ENCODE results near the gene UHRF2.

Gene UHRF2

GRCh38 chr9:6382681-6383080 is 30.3 kb upstream of the UHRF2 start:
- no peak for TF ChIP-seq CTCF (IDR thresholded peaks at IDR 0.05; ENCODE audit: low read depth, low read length)
- TF ChIP-seq EZH2phosphoT487 (IDR thresholded peaks at IDR 0.05; ENCODE audit: low read depth), result no peak
- Histone ChIP-seq H3K27ac (ENCODE audit: low read length) (no peak overlapping the region), H3K9me3 (ENCODE audit: insufficient read depth, low read length) (no peaks in the 10 kb centered on the region), H3K4me3 (ENCODE audit: low read length) (no peak overlapping the region), H3K27me3 (ENCODE audit: low read depth, low read length) (no peaks in the 10 kb centered on the region), H4K20me1 (ENCODE audit: insufficient read depth, low read length) (no peaks in the 10 kb centered on the region), H3K4me1 (ENCODE audit: low read length) (no peaks in the 10 kb centered on the region), H3K79me2 (ENCODE audit: low read length) (no peaks in the 10 kb centered on the region), H3K9ac (ENCODE audit: low read length) (no peak overlapping the region), H2AFZ (ENCODE audit: low read depth, low read length) (no peak overlapping the region), H3K4me2 (ENCODE audit: low read length) (no peak overlapping the region), H3K36me3 (replicated peaks; ENCODE audit: low read depth, low read length) (no peaks in the 10 kb centered on the region)

GRCh38 chr9:6383551-6384225 is 29.3 kb upstream of the UHRF2 start:
- H3K79me2 ChIP-seq (ENCODE audit: low read length), result no peaks in the 10 kb centered on the region
- H3K9ac ChIP-seq (ENCODE audit: low read length), result no peak overlapping the region
- no peak overlapping the region for H3K4me2 ChIP-seq (ENCODE audit: low read length)
- no peaks in the 10 kb centered on the region for H3K4me1 ChIP-seq (ENCODE audit: low read length)
- TF ChIP-seq CTCF (IDR thresholded peaks at IDR 0.05; ENCODE audit: low read depth, low read length), result no peak
- no peak for TF ChIP-seq EZH2phosphoT487 (IDR thresholded peaks at IDR 0.05; ENCODE audit: low read depth)
- H3K9me3 ChIP-seq (ENCODE audit: insufficient read depth, low read length), result no peaks in the 10 kb centered on the region
- no peak overlapping the region for H3K27ac ChIP-seq (ENCODE audit: low read length)
- no peak overlapping the region for H2AFZ ChIP-seq (ENCODE audit: low read depth, low read length)
- H3K4me3 ChIP-seq (ENCODE audit: low read length), result no peak overlapping the region
- no peaks in the 10 kb centered on the region for H4K20me1 ChIP-seq (ENCODE audit: insufficient read depth, low read length)
- H3K27me3 ChIP-seq (ENCODE audit: low read depth, low read length), result no peaks in the 10 kb centered on the region
- no peaks in the 10 kb centered on the region for H3K36me3 ChIP-seq (replicated peaks; ENCODE audit: low read depth, low read length)

GRCh38 chr9:6384732-6385131 is 28.3 kb upstream of the UHRF2 start:
- no peak overlapping the region for H3K4me2 ChIP-seq (ENCODE audit: low read length)
- H3K79me2 ChIP-seq (ENCODE audit: low read length), result no peaks in the 10 kb centered on the region
- no peak overlapping the region for H3K9ac ChIP-seq (ENCODE audit: low read length)
- no peaks in the 10 kb centered on the region for H3K27me3 ChIP-seq (ENCODE audit: low read depth, low read length)
- H3K4me1 ChIP-seq (ENCODE audit: low read length), result no peaks in the 10 kb centered on the region
- no peak overlapping the region for H3K27ac ChIP-seq (ENCODE audit: low read length)
- H4K20me1 ChIP-seq (ENCODE audit: insufficient read depth, low read length), result no peaks in the 10 kb centered on the region
- H3K9me3 ChIP-seq (ENCODE audit: insufficient read depth, low read length), result no peaks in the 10 kb centered on the region
- no peak for TF ChIP-seq EZH2phosphoT487 (IDR thresholded peaks at IDR 0.05; ENCODE audit: low read depth)
- TF ChIP-seq CTCF (IDR thresholded peaks at IDR 0.05; ENCODE audit: low read depth, low read length), result no peak
- H3K36me3 ChIP-seq (replicated peaks; ENCODE audit: low read depth, low read length), result no peaks in the 10 kb centered on the region
- H2AFZ ChIP-seq (ENCODE audit: low read depth, low read length), result no peak overlapping the region
- no peak overlapping the region for H3K4me3 ChIP-seq (ENCODE audit: low read length)

- peaks cover 7% of the 10 kb centered on the region; the same call in 1 of the 2 replicates for H3K4me1 ChIP-seq (ENCODE audit: low read length)
- no peaks in the 10 kb centered on the region for H3K79me2 ChIP-seq (ENCODE audit: low read length)
- H3K27ac ChIP-seq (ENCODE audit: low read length), result no peak overlapping the region
- H2AFZ ChIP-seq (ENCODE audit: low read depth, low read length), result no peak overlapping the region
- no peaks in the 10 kb centered on the region for H3K36me3 ChIP-seq (replicated peaks; ENCODE audit: low read depth, low read length)
- no peaks in the 10 kb centered on the region for H3K27me3 ChIP-seq (ENCODE audit: low read depth, low read length)
- no peak overlapping the region for H3K4me2 ChIP-seq (ENCODE audit: low read length)
- H3K4me3 ChIP-seq (ENCODE audit: low read length), result no peak overlapping the region
- no peaks in the 10 kb centered on the region for H3K9me3 ChIP-seq (ENCODE audit: insufficient read depth, low read length)
- no peaks in the 10 kb centered on the region for H4K20me1 ChIP-seq (ENCODE audit: insufficient read depth, low read length)
- no peak overlapping the region for H3K9ac ChIP-seq (ENCODE audit: low read length)
- TF ChIP-seq EZH2phosphoT487 (IDR thresholded peaks at IDR 0.05; ENCODE audit: low read depth), result no peak
- TF ChIP-seq CTCF (IDR thresholded peaks at IDR 0.05; ENCODE audit: low read depth, low read length), result no peak
Measured at GRCh38 chr9:6399071-6399470, 13.9 kb upstream of the UHRF2 start.
